Measurements from ENCODE around the gene ADAR. TPM values are rescaled to one million over a fixed set of nuclear protein-coding genes. Genes with fewer than 3 reads are reported as not detected.

Gene ADAR
- total and polyA plus RNA-seq, 2 donors from 2014 or later: 40.3 to 154 TPM

GRCh38 chr1:154627257-154628120 lies 19.5 kb upstream of the ADAR start:
- intact Hi-C loops (cut with DNase I): no loop called here

GRCh38 chr1:154626456-154627256 lies 18.7 kb upstream of the ADAR start:
- intact Hi-C loops (cut with DNase I): no loop called here
- Histone ChIP-seq H3K27me3 (ENCODE audit: control insufficient read depth, insufficient read depth, low read length) (no peaks in the 10 kb centered on the region), H3K9me3 (ENCODE audit: control insufficient read depth in 2 of 3, insufficient read depth in 1 of 3, low read length in 3 of 3) (peaks cover 0 to 3% (median 0%) of the 10 kb centered on the region in 3 donors), H3K4me1 (ENCODE audit: control insufficient read depth in 2 of 3, insufficient read depth in 2 of 3, low read depth in 1 of 3, low read length in 3 of 3) (peaks cover 0 to 6% (median 0%) of the 10 kb centered on the region in 3 donors), H3K4me3 (ENCODE audit: low read length in 3 of 3) (peak overlapping the region; percentile 76 to 97 (median 83)), H3K27ac (ENCODE audit: low read depth in 2 of 2, low read length in 2 of 2) (peak overlapping the region; percentile 88 to 91), H3K36me3 (ENCODE audit: control insufficient read depth in 2 of 3, insufficient read depth in 3 of 3, low read length in 3 of 3) (no peaks in the 10 kb centered on the region), H3K9ac (ENCODE audit: low read length in 3 of 3) (peak overlapping the region; percentile 29 to 72 (median 68))
- no peak for TF ChIP-seq CTCF (IDR thresholded peaks at IDR 0.05; ENCODE audit: borderline replicate concordance, extremely low read depth, insufficient read depth)
- FAIRE-seq (no peak), DNase-seq (peak in 1 of 5 donors; percentile 44)

More at GRCh38 chr1:154627257-154628120, 19.5 kb upstream of the ADAR start:
- H3K27ac ChIP-seq (ENCODE audit: low read depth in 2 of 2, low read length in 2 of 2): peak overlapping the region; percentile 88 to 91
- no peaks in the 10 kb centered on the region for H3K36me3 ChIP-seq (ENCODE audit: control insufficient read depth in 2 of 3, insufficient read depth in 3 of 3, low read length in 3 of 3)
- H3K4me1 ChIP-seq (ENCODE audit: control insufficient read depth in 2 of 3, insufficient read depth in 2 of 3, low read depth in 1 of 3, low read length in 3 of 3): peaks cover 0 to 6% (median 0%) of the 10 kb centered on the region in 3 donors
- H3K9me3 ChIP-seq (ENCODE audit: control insufficient read depth in 2 of 3, insufficient read depth in 1 of 3, low read length in 3 of 3): peaks cover 0 to 3% (median 0%) of the 10 kb centered on the region in 3 donors
- peak overlapping the region; percentile 76 to 97 (median 83) for H3K4me3 ChIP-seq (ENCODE audit: low read length in 3 of 3)
- TF ChIP-seq CTCF (IDR thresholded peaks at IDR 0.05; ENCODE audit: borderline replicate concordance, extremely low read depth, insufficient read depth): no peak
- FAIRE-seq (no peak), DNase-seq (peak; percentile 94 to 97 (median 95))
- H3K9ac ChIP-seq (ENCODE audit: low read length in 3 of 3): peak overlapping the region; percentile 57 to 72 (median 71)
- no peaks in the 10 kb centered on the region for H3K27me3 ChIP-seq (ENCODE audit: control insufficient read depth, insufficient read depth, low read length)

GRCh38 chr1:154624746-154625643 lies 17.0 kb upstream of the ADAR start:
- TF ChIP-seq CTCF (IDR thresholded peaks at IDR 0.05; ENCODE audit: borderline replicate concordance, extremely low read depth, insufficient read depth): no peak
- intact Hi-C loops (cut with DNase I): no loop called here
- H3K9me3 ChIP-seq (ENCODE audit: control insufficient read depth in 2 of 3, insufficient read depth in 1 of 3, low read length in 3 of 3): peaks cover 0 to 3% (median 0%) of the 10 kb centered on the region in 3 donors
- H3K27me3 ChIP-seq (ENCODE audit: control insufficient read depth, insufficient read depth, low read length): no peaks in the 10 kb centered on the region
- no peak for DNase-seq
- H3K4me1 ChIP-seq (ENCODE audit: control insufficient read depth in 2 of 3, insufficient read depth in 2 of 3, low read depth in 1 of 3, low read length in 3 of 3): peaks cover 0 to 6% (median 0%) of the 10 kb centered on the region in 3 donors
- no peak for FAIRE-seq
- H3K36me3 ChIP-seq (ENCODE audit: control insufficient read depth in 2 of 3, insufficient read depth in 3 of 3, low read length in 3 of 3): no peaks in the 10 kb centered on the region
- no peak overlapping the region for H3K27ac ChIP-seq (ENCODE audit: low read depth in 2 of 2, low read length in 2 of 2)
- H3K9ac ChIP-seq (ENCODE audit: low read length in 3 of 3): no peak overlapping the region
- no peak overlapping the region for H3K4me3 ChIP-seq (ENCODE audit: low read length in 3 of 3)
